HepG2 (cell line): ENCODE data around the gene TMEM151A. TPM values are rescaled to one million over a fixed set of nuclear protein-coding genes. Genes with fewer than 3 reads are reported as not detected.

ENCODE experiments used
- FOSL2 ChIP-seq: sonication (generic); formaldehyde crosslinking; IDR thresholded peaks from 2 replicates; pipeline ENCODE4 v1.4.0; 2020; ENCODE audit warnings: missing genetic modification reagents
- FOXK1 ChIP-seq: sonication (generic); formaldehyde crosslinking; IDR thresholded peaks from 2 replicates; pipeline ENCODE4 v1.4.0; 2020; ENCODE audit warnings: low read depth, missing genetic modification reagents, borderline replicate concordance
- MTA3 ChIP-seq: sonication (generic); formaldehyde crosslinking; IDR thresholded peaks from 2 replicates; pipeline ENCODE4 v1.4.0; 2020; ENCODE audit warnings: missing genetic modification reagents
- RBM22 ChIP-seq: fragments of 200-400 bp; formaldehyde crosslinking; optimal IDR thresholded peaks from 2 replicates; pipeline ENCODE3; 2017; ENCODE audit warnings: mild to moderate bottlenecking, low read length, moderate library complexity
- RXRA ChIP-seq: sonication (generic); formaldehyde crosslinking; IDR thresholded peaks from 2 replicates; pipeline ENCODE4 v1.5.1; 2020; ENCODE audit warnings: missing genetic modification reagents
- SALL1 ChIP-seq: sonication (generic); formaldehyde crosslinking; IDR thresholded peaks from 2 replicates; pipeline ENCODE4 v1.8.0; 2022; ENCODE audit warnings: mild to moderate bottlenecking, missing genetic modification reagents
- SMARCE1 ChIP-seq: fragments of 450-650 bp; IDR thresholded peaks from 2 replicates; pipeline ENCODE4 v1.6.1; 2017; ENCODE audit warnings: borderline replicate concordance
- SPEN ChIP-seq: sonication (generic); formaldehyde crosslinking; IDR thresholded peaks from 2 replicates; pipeline ENCODE4 v1.5.1; 2020; ENCODE audit warnings: low read depth, mild to moderate bottlenecking, missing genetic modification reagents
- U2AF2 ChIP-seq: fragments of 200-400 bp; formaldehyde crosslinking; IDR thresholded peaks from 2 replicates; pipeline ENCODE4 v1.6.1; 2017; ENCODE audit warnings: low read depth, mild to moderate bottlenecking, low read length
- ZNF142 ChIP-seq: sonication (generic); formaldehyde crosslinking; IDR thresholded peaks from 2 replicates; pipeline ENCODE4 v1.4.0; 2020; ENCODE audit warnings: missing genetic modification reagents
- ZNF326 ChIP-seq: sonication (generic); formaldehyde crosslinking; IDR thresholded peaks from 2 replicates; pipeline ENCODE4 v1.4.0; 2020; ENCODE audit warnings: missing genetic modification reagents, borderline replicate concordance
- ZNF430 ChIP-seq: sonication (generic); formaldehyde crosslinking; IDR thresholded peaks from 2 replicates; pipeline ENCODE4 v1.9.0; 2021; ENCODE audit warnings: mild to moderate bottlenecking, missing genetic modification reagents
- ZNF552 ChIP-seq: sonication (generic); formaldehyde crosslinking; IDR thresholded peaks from 2 replicates; pipeline ENCODE4 v1.9.0; 2022; ENCODE audit warnings: missing genetic modification reagents, mild to moderate bottlenecking, borderline replicate concordance
- ZNF614 ChIP-seq: IDR thresholded peaks from 2 replicates; pipeline ENCODE4 v1.6.1; 2018; ENCODE audit warnings: missing biosample characterization, missing genetic modification reagents, inconsistent platforms, borderline replicate concordance
- ZSCAN21 ChIP-seq: sonication (generic); formaldehyde crosslinking; IDR thresholded peaks from 2 replicates; pipeline ENCODE4 v1.8.0; 2022; ENCODE audit warnings: mild to moderate bottlenecking, missing genetic modification reagents, moderate library complexity, borderline replicate concordance
- ZUFSP ChIP-seq: sonication (generic); formaldehyde crosslinking; IDR thresholded peaks from 2 replicates; pipeline ENCODE4 v1.9.0; 2021; ENCODE audit warnings: missing genetic modification reagents, mild to moderate bottlenecking, borderline replicate concordance
- polyA plus RNA-seq, 8 experiments: library from polyadenylated mRNA; depleted of rRNA in 3 of 8; stranded (reverse) in 7 of 8; unstranded in 1 of 8; fragments of >200 nt; fragmentation: Illumina TruSeq in 4 of 8; extraction: Trizol in 4 of 8; gene quantifications; 2 replicates each; pipeline versions ENCODE4 v1.2.1 to v1.2.3, GENCODE V29; 2011 to 2016; ENCODE audit warnings: low read depth in 4 of 8, missing spikeins in 1 of 8, mixed read lengths in 1 of 8; ENCODE audit not compliant: insufficient read depth in 1 of 8
- total RNA-seq, 5 experiments: library from RNA; depleted of rRNA; stranded (reverse); fragments of >200 nt; fragmentation: Illumina TruSeq; extraction: Trizol; gene quantifications; 2 replicates each; pipeline ENCODE4 v1.2.3, GENCODE V29; 2016; ENCODE audit warnings: low read depth in 1 of 5
- TF ChIP-seq, protein P1 (sequence below): sonication (generic); formaldehyde crosslinking; IDR thresholded peaks from 2 replicates; pipeline ENCODE4 v1.4.0; 2020; ENCODE audit warnings: mild to moderate bottlenecking, missing genetic modification reagents
- TF ChIP-seq, protein P2 (sequence below): sonication (generic); formaldehyde crosslinking; conservative IDR thresholded peaks from 2 replicates; pipeline ENCODE4 v1.4.0; 2020; ENCODE audit warnings: missing genetic modification reagents

The TMEM151A gene
- total and polyA plus RNA-seq, 2 of the 13 experiments (the other 11 are each of a cell fraction or from before 2014, with no cell fraction given) = 0.18 to 0.33 TPM

GRCh38 chr11:66282468-66283455 lies 8.9 kb upstream of the TMEM151A start (continued):
- TF ChIP-seq ZNF142 (CRISPR knock-in tag) (no peak), ZUFSP (CRISPR knock-in tag) (no peak), MTA3 (CRISPR knock-in tag) (no peak), ZNF326 (CRISPR knock-in tag) (peak; percentile 98), SALL1 (CRISPR knock-in tag) (0 out of 2 replicates have a peak, but pooled peaks have one; percentile 45), ZSCAN21 (CRISPR knock-in tag) (peak; percentile 90), ZNF552 (no peak), FOSL2 (CRISPR knock-in tag) (peak; percentile 32; the same call in 1 of the 2 replicates), FOXK1 (peak; percentile 27; the same call in 1 of the 2 replicates), SMARCE1 (no peak), SPEN (no peak), U2AF2 (peak; percentile 99), ZNF614 (0 out of 2 replicates have a peak, but pooled peaks have one; percentile 37), ZNF430 (peak; percentile 46; the same call in 1 of the 2 replicates), RBM22 (peak; percentile 100), RXRA (peak; percentile 62; the same call in 1 of the 2 replicates)
- TF ChIP-seq, protein P1, sequence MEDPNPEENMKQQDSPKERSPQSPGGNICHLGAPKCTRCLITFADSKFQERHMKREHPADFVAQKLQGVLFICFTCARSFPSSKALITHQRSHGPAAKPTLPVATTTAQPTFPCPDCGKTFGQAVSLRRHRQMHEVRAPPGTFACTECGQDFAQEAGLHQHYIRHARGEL (CRISPR knock-in tag) = no peak
- TF ChIP-seq, protein P2, sequence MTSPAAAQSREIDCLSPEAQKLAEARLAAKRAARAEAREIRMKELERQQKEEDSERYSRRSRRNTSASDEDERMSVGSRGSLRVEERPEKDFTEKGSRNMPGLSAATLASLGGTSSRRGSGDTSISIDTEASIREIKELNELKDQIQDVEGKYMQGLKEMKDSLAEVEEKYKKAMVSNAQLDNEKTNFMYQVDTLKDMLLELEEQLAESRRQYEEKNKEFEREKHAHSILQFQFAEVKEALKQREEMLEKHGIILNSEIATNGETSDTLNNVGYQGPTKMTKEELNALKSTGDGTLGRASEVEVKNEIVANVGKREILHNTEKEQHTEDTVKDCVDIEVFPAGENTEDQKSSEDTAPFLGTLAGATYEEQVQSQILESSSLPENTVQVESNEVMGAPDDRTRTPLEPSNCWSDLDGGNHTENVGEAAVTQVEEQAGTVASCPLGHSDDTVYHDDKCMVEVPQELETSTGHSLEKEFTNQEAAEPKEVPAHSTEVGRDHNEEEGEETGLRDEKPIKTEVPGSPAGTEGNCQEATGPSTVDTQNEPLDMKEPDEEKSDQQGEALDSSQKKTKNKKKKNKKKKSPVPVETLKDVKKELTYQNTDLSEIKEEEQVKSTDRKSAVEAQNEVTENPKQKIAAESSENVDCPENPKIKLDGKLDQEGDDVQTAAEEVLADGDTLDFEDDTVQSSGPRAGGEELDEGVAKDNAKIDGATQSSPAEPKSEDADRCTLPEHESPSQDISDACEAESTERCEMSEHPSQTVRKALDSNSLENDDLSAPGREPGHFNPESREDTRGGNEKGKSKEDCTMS (CRISPR knock-in tag) = no peak
